H1 (cell line): ENCODE measurements around the gene C2. TPM values are rescaled to one million over a fixed set of nuclear protein-coding genes. Genes with fewer than 3 reads are reported as not detected.

Experiments used
- CTCF ChIA-PET: fragments of 300-600 bp; sonication (Branson Sonifier 250); formaldehyde crosslinking; loops from one replicate; lab custom pipeline; 2021; ENCODE audit not compliant: partially characterized antibody; lab: Charles Lee
- POLR2A ChIA-PET: fragments of 300-600 bp; sonication (Branson Sonifier 250); formaldehyde crosslinking; loops from one replicate; lab custom pipeline; 2021; ENCODE audit warnings: inconsistent platforms; ENCODE audit not compliant: partially characterized antibody; lab: Charles Lee
- DNase-seq, 2 experiments: peaks; one replicate each; pipeline versions ENCODE4 v3.0.0 to v3.0.0-alpha.2; 2010 to 2022; ENCODE audit warnings: low spot score in 2 of 2, low read depth in 1 of 2, mixed read lengths in 1 of 2
- FAIRE-seq: peaks from 2 replicates; lab custom pipeline; 2011; peaks lifted over from hg19 to GRCh38; lab: Jason Lieb, UNC
- H2AFZ ChIP-seq: 2 replicates; pipeline ENCODE4 v1.8.1; 2012; ENCODE audit warnings: low read length, inconsistent platforms
- H2AK5ac ChIP-seq: 2 replicates; pipeline ENCODE4 v1.6.1; 2013; ENCODE audit warnings: low read depth, low read length
- H2BK120ac ChIP-seq: replicated peaks from 2 replicates; pipeline ENCODE3; 2013; ENCODE audit warnings: low read depth, low read length, inconsistent platforms
- H2BK12ac ChIP-seq: 2 replicates; pipeline ENCODE4 v1.6.1; 2013; ENCODE audit warnings: low read depth, low read length
- H2BK15ac ChIP-seq: 2 replicates; pipeline ENCODE4 v1.6.1; 2013; ENCODE audit warnings: low read length
- H2BK20ac ChIP-seq: 2 replicates; pipeline ENCODE4 v1.6.1; 2013; ENCODE audit warnings: low read length
- H2BK5ac ChIP-seq: 2 replicates; pipeline ENCODE4 v1.6.1; 2013; ENCODE audit warnings: low read depth, low read length
- H3K14ac ChIP-seq: 2 replicates; pipeline ENCODE4 v1.6.1; 2013; ENCODE audit warnings: inconsistent platforms; ENCODE audit not compliant: insufficient read length
- H3K18ac ChIP-seq: 2 replicates; pipeline ENCODE4 v1.6.1; 2013; ENCODE audit warnings: low read length; ENCODE audit errors: extremely low read depth
- H3K23ac ChIP-seq: 2 replicates; pipeline ENCODE4 v1.6.1; 2013; ENCODE audit warnings: inconsistent platforms; ENCODE audit not compliant: insufficient read length
- H3K23me2 ChIP-seq: 2 replicates; pipeline ENCODE4 v1.6.1; 2013; ENCODE audit warnings: low read depth, low read length
- H3K27ac ChIP-seq: 2 replicates; pipeline ENCODE4 v1.6.1; 2011; ENCODE audit warnings: low read depth, low read length, inconsistent platforms
- H3K27me3 ChIP-seq, 4 experiments: replicated peaks in 1 of 4; 1 replicate in 1 of 4; 2 replicates in 3 of 4; pipeline versions ENCODE4 v1.6.1 to v1.8.1; 2011 to 2013; ENCODE audit warnings: low read length in 3 of 4, mild to moderate bottlenecking in 3 of 4, inconsistent platforms in 2 of 4, mixed read lengths in 2 of 4, moderate library complexity in 1 of 4; ENCODE audit not compliant: control insufficient read depth in 3 of 4, insufficient read depth in 3 of 4; ENCODE audit errors: extremely low read depth in 1 of 4
- H3K36me3 ChIP-seq, 4 experiments: 2 replicates each; pipeline versions ENCODE4 v1.6.1 to v1.8.1; 2011 to 2013; ENCODE audit warnings: mild to moderate bottlenecking in 4 of 4, low read length in 3 of 4, moderate library complexity in 2 of 4, control low read depth in 1 of 4, inconsistent platforms in 1 of 4; ENCODE audit not compliant: insufficient read depth in 4 of 4, control insufficient read depth in 2 of 4
- H3K4ac ChIP-seq: replicated peaks from 2 replicates; pipeline ENCODE3; 2013; ENCODE audit warnings: low read length, low read depth, mixed read lengths, inconsistent platforms; ENCODE audit not compliant: insufficient read length
- H3K4me1 ChIP-seq, 4 experiments: replicated peaks in 1 of 4; 1 replicate in 1 of 4; 2 replicates in 3 of 4; pipeline versions ENCODE4 v1.6.1 to v1.8.1; 2011 to 2013; ENCODE audit warnings: low read length in 3 of 4, inconsistent platforms in 2 of 4, mixed read lengths in 1 of 4; ENCODE audit not compliant: insufficient read depth in 4 of 4, control insufficient read depth in 3 of 4
- H3K4me2 ChIP-seq, 2 experiments: 2 replicates each; pipeline versions ENCODE4 v1.6.1 to v1.8.1; 2011 to 2013; ENCODE audit warnings: low read depth in 2 of 2, low read length in 2 of 2, control low read depth in 1 of 2, inconsistent platforms in 1 of 2, mild to moderate bottlenecking in 1 of 2; ENCODE audit not compliant: insufficient read depth in 1 of 2
- H3K4me3 ChIP-seq, 4 experiments: fragments of 200-600, 300-600 bp in 1 of 4; sonication (generic), shearing (Covaris generic), sonication (Bioruptor Twin) in 1 of 4; 2 replicates each; pipeline versions ENCODE4 v1.5.1 to v1.8.1; 2011 to 2016; ENCODE audit warnings: low read length in 4 of 4, low read depth in 3 of 4, control low read depth in 2 of 4, inconsistent platforms in 2 of 4, mild to moderate bottlenecking in 2 of 4, mixed read lengths in 1 of 4, moderate library complexity in 1 of 4; ENCODE audit not compliant: insufficient read depth in 2 of 4; ENCODE audit errors: extremely low read depth in 1 of 4
- H3K56ac ChIP-seq: replicated peaks from 2 replicates; pipeline ENCODE3; 2013; ENCODE audit warnings: low read depth, mild to moderate bottlenecking, mixed read lengths, low read length, inconsistent platforms; ENCODE audit not compliant: insufficient read length
- H3K79me1 ChIP-seq: 2 replicates; pipeline ENCODE4 v1.6.1; 2013; ENCODE audit warnings: low read depth, low read length, control low read depth
- H3K79me2 ChIP-seq, 2 experiments: 2 replicates each; pipeline versions ENCODE4 v1.6.1 to v1.8.1; 2012 to 2013; ENCODE audit warnings: low read length in 2 of 2, mild to moderate bottlenecking in 2 of 2, inconsistent platforms in 1 of 2; ENCODE audit not compliant: insufficient read depth in 2 of 2, control insufficient read depth in 1 of 2
- H3K9ac ChIP-seq, 4 experiments: replicated peaks in 1 of 4; 1 replicate in 1 of 4; 2 replicates in 3 of 4; pipeline versions ENCODE4 v1.6.1 to v1.8.1; 2011 to 2013; ENCODE audit warnings: low read depth in 3 of 4, low read length in 3 of 4, control low read depth in 2 of 4, mild to moderate bottlenecking in 2 of 4, moderate library complexity in 2 of 4, inconsistent platforms in 1 of 4; ENCODE audit errors: extremely low read depth in 1 of 4
- H3K9me3 ChIP-seq, 2 experiments: 2 replicates each; pipeline versions ENCODE4 v1.6.1 to v1.8.1; 2012 to 2013; ENCODE audit warnings: mild to moderate bottlenecking in 2 of 2, moderate library complexity in 2 of 2, control low read depth in 1 of 2, inconsistent platforms in 1 of 2, low read depth in 1 of 2, low read length in 1 of 2, mixed read lengths in 1 of 2; ENCODE audit not compliant: insufficient read depth in 2 of 2
- H4K20me1 ChIP-seq, 2 experiments: replicated peaks in 1 of 2; 2 replicates each; pipeline versions ENCODE3 to v1.8.1; 2011 to 2013; ENCODE audit warnings: inconsistent platforms in 2 of 2, low read length in 2 of 2, mild to moderate bottlenecking in 1 of 2; ENCODE audit not compliant: insufficient read depth in 2 of 2, control insufficient read depth in 1 of 2
- H4K5ac ChIP-seq: 2 replicates; pipeline ENCODE4 v1.6.1; 2013; ENCODE audit warnings: low read length, low read depth, mixed read lengths, inconsistent platforms; ENCODE audit not compliant: insufficient read length
- H4K8ac ChIP-seq: 2 replicates; pipeline ENCODE4 v1.8.0; 2013; ENCODE audit warnings: mild to moderate bottlenecking, moderate library complexity, low read length, inconsistent platforms; ENCODE audit not compliant: insufficient read depth; ENCODE audit errors: extremely low read depth
- H4K91ac ChIP-seq: replicated peaks from 2 replicates; pipeline ENCODE3; 2013; ENCODE audit warnings: low read length, mixed read lengths, inconsistent platforms; ENCODE audit not compliant: insufficient read length
- ASH2L ChIP-seq: fragments of 200-600, 300-600 bp; sonication (generic); IDR thresholded peaks from one replicate; pipeline ENCODE4 v1.7.1; 2017; ENCODE audit warnings: low read length
- EZH2 ChIP-seq: fragments of 200-600 bp; sonication (generic); IDR thresholded peaks from 2 replicates; pipeline ENCODE4 v1.7.1; 2012; ENCODE audit warnings: low read depth, mild to moderate bottlenecking, moderate library complexity, low read length, inconsistent platforms; ENCODE audit not compliant: severe bottlenecking
- RBBP5 ChIP-seq: IDR thresholded peaks from 2 replicates; pipeline ENCODE4 v1.7.1; 2012; ENCODE audit warnings: low read depth, mild to moderate bottlenecking, inconsistent platforms, low read length, moderate library complexity, borderline replicate concordance
- RFX5 ChIP-seq: IDR thresholded peaks from 2 replicates; pipeline ENCODE4 v1.6.1; 2011; ENCODE audit warnings: low read depth, low read length, improper control_type of control experiment, borderline replicate concordance
- SP1 ChIP-seq: IDR thresholded peaks from 2 replicates; pipeline ENCODE4 v1.6.1; 2011; ENCODE audit warnings: low read depth, low read length
- SP4 ChIP-seq: IDR thresholded peaks from 2 replicates; pipeline ENCODE4 v1.6.1; 2012; ENCODE audit warnings: low read length, inconsistent platforms
- TEAD4 ChIP-seq: IDR thresholded peaks from 2 replicates; pipeline ENCODE4 v1.6.1; 2012; ENCODE audit warnings: low read depth, low read length, inconsistent platforms, mixed read lengths
- WGBS, 2 experiments: shearing (Covaris generic) in 1 of 2; methylation state at CpG; one replicate each; pipeline versions ENCODE4 v1.1.6 to v1.1.7; 2013 to 2015; ENCODE audit warnings: low lambda C conversion rate in 2 of 2, mixed read lengths in 2 of 2, inconsistent platforms in 1 of 2, low coverage in 1 of 2, missing lambda C conversion rate in 1 of 2; ENCODE audit not compliant: insufficient replicate concordance in 2 of 2, insufficient coverage in 1 of 2, insufficient read length in 1 of 2; ENCODE audit errors: extremely low coverage in 1 of 2, missing lambda C conversion rate in 1 of 2; 5-methylcytosine and 5-hydroxymethylcytosine counted together
- polyA plus RNA-seq, 7 experiments: library from polyadenylated mRNA; depleted of rRNA in 3 of 7; stranded (reverse) in 5 of 7; unstranded in 2 of 7; fragments of >200 nt in 5 of 7; fragments of 200-250 nt in 2 of 7; gene quantifications; 1 replicate in 5 of 7; 2 replicates in 1 of 7; 4 replicates in 1 of 7; pipeline versions ENCODE4 v1.2.1 to v1.2.3, GENCODE V29; 2011 to 2013; ENCODE audit warnings: missing spikeins in 2 of 7, mixed read lengths in 2 of 7
- total RNA-seq: library from RNA; stranded (reverse); fragmentation: NEBNext Ultra II Directional; extraction: Animal tissue kit (Norgen Biotek cat#: 25700); gene quantifications from 2 replicates; pipeline ENCODE4 v1.2.1, GENCODE V29; 2021
- TF ChIP-seq, protein P1 (sequence below): IDR thresholded peaks from 2 replicates; pipeline ENCODE4 v1.6.1; 2012; ENCODE audit warnings: inconsistent platforms
- TF ChIP-seq, protein P2 (sequence below), 3 experiments: IDR thresholded peaks; 1 replicate in 2 of 3; 2 replicates in 1 of 3; pipeline versions ENCODE4 v1.5.1 to v1.6.1; 2011; ENCODE audit warnings: low read length in 3 of 3, mild to moderate bottlenecking in 3 of 3, inconsistent platforms in 2 of 3, low read depth in 1 of 3, moderate library complexity in 1 of 3; ENCODE audit not compliant: insufficient read depth in 1 of 3; ENCODE audit errors: control extremely low read depth in 1 of 3

Gene C2
- total and polyA plus RNA-seq, 2 of the 8 experiments (the other 6 are each of a cell fraction or from before 2014, with no cell fraction given), result 0.26 to 0.38 TPM

GRCh38 chr6:31900917-31901414 is 26.6 kb upstream of the C2 start:
- Histone ChIP-seq H2BK20ac (no peak overlapping the region), H2AK5ac (no peak overlapping the region), H3K4ac (no peak overlapping the region), H3K79me1 (peaks cover 2% of the 10 kb centered on the region), H3K79me2 (peaks cover 0 to 17% of the 10 kb centered on the region in 2 experiments; a peak in 2 of 4 replicates), H3K14ac (no peak overlapping the region), H3K4me1 (peaks cover 0 to 16% (median 8%) of the 10 kb centered on the region in 4 experiments; a peak in 6 of 7 replicates), H4K91ac (no peak overlapping the region), H2BK120ac (no peak overlapping the region), H4K8ac (peak overlapping the region; percentile 42; the same call in 1 of the 2 replicates), H3K27me3 (no peaks in the 10 kb centered on the region), H3K23me2 (peaks cover 13% of the 10 kb centered on the region), H3K36me3 (peaks cover 2 to 8% (median 6%) of the 10 kb centered on the region in 4 experiments; a peak in 5 of 8 replicates), H4K20me1 (peaks cover 0 to 4% of the 10 kb centered on the region in 2 experiments), H4K5ac (peak overlapping the region; percentile 20), H2BK12ac (no peak overlapping the region), H3K23ac (no peak overlapping the region), H2AFZ (no peak overlapping the region), H2BK5ac (peak overlapping the region; percentile 90; the same call in 1 of the 2 replicates), H3K9ac (peak overlapping the region in 1 of 4 experiments; percentile 27; a peak in 1 of 7 replicates), H3K56ac (no peak overlapping the region), H3K9me3 (no peaks in the 10 kb centered on the region), H3K4me3 (peak overlapping the region; percentile 29 to 66 (median 51)), H2BK15ac (no peak overlapping the region; the same call in 1 of the 2 replicates), H3K4me2 (peak overlapping the region; percentile 68 to 86), H3K18ac (peak overlapping the region; percentile 87), H3K27ac (no peak overlapping the region)
- FAIRE-seq, result no peak
- CTCF ChIA-PET, result interaction anchor here (0.9 to 1.1 kb wide), 3 partner anchors 14 to 23 kb away, joined by 3 to 4 read pairs (median 3); no protein-coding TSS in a partner anchor
- POLR2A ChIA-PET, result interaction anchor here (0.8 to 1.0 kb wide), 3 partner anchors 17 to 280 kb away, joined by 3 read pairs; partner anchors contain the start of genes NELFE, PRRC2A and SKIC2
- peak in 1 of 2 experiments; percentile 70 for DNase-seq
- whole genome bisulfite sequencing, 2 experiments, result 67% methylated on average over 26 of the region's 29 CpGs; no CpG with 5 or more reads in 1 of the 2 experiments
- TF ChIP-seq RFX5 (no peak), SP4 (no peak), ASH2L (peak; percentile 35), TEAD4 (0 out of 2 replicates have a peak, but pooled peaks have one; percentile 22), SP1 (no peak), RBBP5 (no peak), EZH2 (no peak)
- TF ChIP-seq, protein P1, sequence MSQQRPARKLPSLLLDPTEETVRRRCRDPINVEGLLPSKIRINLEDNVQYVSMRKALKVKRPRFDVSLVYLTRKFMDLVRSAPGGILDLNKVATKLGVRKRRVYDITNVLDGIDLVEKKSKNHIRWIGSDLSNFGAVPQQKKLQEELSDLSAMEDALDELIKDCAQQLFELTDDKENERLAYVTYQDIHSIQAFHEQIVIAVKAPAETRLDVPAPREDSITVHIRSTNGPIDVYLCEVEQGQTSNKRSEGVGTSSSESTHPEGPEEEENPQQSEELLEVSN, result peak; percentile 84
- TF ChIP-seq, protein P2, sequence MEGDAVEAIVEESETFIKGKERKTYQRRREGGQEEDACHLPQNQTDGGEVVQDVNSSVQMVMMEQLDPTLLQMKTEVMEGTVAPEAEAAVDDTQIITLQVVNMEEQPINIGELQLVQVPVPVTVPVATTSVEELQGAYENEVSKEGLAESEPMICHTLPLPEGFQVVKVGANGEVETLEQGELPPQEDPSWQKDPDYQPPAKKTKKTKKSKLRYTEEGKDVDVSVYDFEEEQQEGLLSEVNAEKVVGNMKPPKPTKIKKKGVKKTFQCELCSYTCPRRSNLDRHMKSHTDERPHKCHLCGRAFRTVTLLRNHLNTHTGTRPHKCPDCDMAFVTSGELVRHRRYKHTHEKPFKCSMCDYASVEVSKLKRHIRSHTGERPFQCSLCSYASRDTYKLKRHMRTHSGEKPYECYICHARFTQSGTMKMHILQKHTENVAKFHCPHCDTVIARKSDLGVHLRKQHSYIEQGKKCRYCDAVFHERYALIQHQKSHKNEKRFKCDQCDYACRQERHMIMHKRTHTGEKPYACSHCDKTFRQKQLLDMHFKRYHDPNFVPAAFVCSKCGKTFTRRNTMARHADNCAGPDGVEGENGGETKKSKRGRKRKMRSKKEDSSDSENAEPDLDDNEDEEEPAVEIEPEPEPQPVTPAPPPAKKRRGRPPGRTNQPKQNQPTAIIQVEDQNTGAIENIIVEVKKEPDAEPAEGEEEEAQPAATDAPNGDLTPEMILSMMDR (IDR thresholded peaks at IDR 0.05; ENCODE audit: control extremely low read depth in 1 of 3, insufficient read depth in 1 of 3, low read depth in 1 of 3, low read length in 3 of 3), result peak in 1 of 3 experiments; percentile 7; a peak in 1 of 4 replicates
